Measurements from ENCODE around the gene USP48.

The USP48 gene

GRCh38 chr1:21734526-21734925, 48.4 kb downstream of the USP48 start:
- no peak for TF ChIP-seq CEBPB (IDR thresholded peaks at IDR 0.05)
- TF ChIP-seq FOXM1 (IDR thresholded peaks at IDR 0.05; ENCODE audit: borderline replicate concordance, low read depth): no peak
- TF ChIP-seq ZBTB7A (IDR thresholded peaks at IDR 0.05; ENCODE audit: low read depth): no peak
- TF ChIP-seq USF1 (IDR thresholded peaks at IDR 0.05): no peak
- TF ChIP-seq CREB1 (IDR thresholded peaks at IDR 0.05; ENCODE audit: low read depth): no peak
- no peak for TF ChIP-seq NFIC (IDR thresholded peaks at IDR 0.05)
- TF ChIP-seq YY1 (IDR thresholded peaks at IDR 0.05; ENCODE audit: low read depth): no peak
- no peak for TF ChIP-seq TCF12 (IDR thresholded peaks at IDR 0.05; ENCODE audit: low read depth)
- TF ChIP-seq TAF1 (IDR thresholded peaks at IDR 0.05; ENCODE audit: low read depth): no peak
- no peak for TF ChIP-seq RAD21 (IDR thresholded peaks at IDR 0.05; ENCODE audit: low read depth)
- TF ChIP-seq EP300 (IDR thresholded peaks at IDR 0.05; ENCODE audit: borderline replicate concordance): no peak
- TF ChIP-seq EGR1 (IDR thresholded peaks at IDR 0.05): no peak
- TF ChIP-seq TEAD4 (IDR thresholded peaks at IDR 0.05): no peak
- TF ChIP-seq MAX (IDR thresholded peaks at IDR 0.05): no peak

- TF ChIP-seq TEAD4 (IDR thresholded peaks at IDR 0.05): no peak
- no peak for TF ChIP-seq REST (IDR thresholded peaks at IDR 0.05; ENCODE audit: low read depth)
- no peak for TF ChIP-seq EGR1 (IDR thresholded peaks at IDR 0.05)
Measured at GRCh38 chr1:21732664-21733063, 50.3 kb downstream of the USP48 start.

- TF ChIP-seq FOXM1 (IDR thresholded peaks at IDR 0.05; ENCODE audit: borderline replicate concordance, low read depth) (no peak), CEBPB (IDR thresholded peaks at IDR 0.05) (no peak), RAD21 (IDR thresholded peaks at IDR 0.05; ENCODE audit: low read depth) (no peak), EGR1 (IDR thresholded peaks at IDR 0.05) (no peak), ZBTB7A (IDR thresholded peaks at IDR 0.05; ENCODE audit: low read depth) (no peak), TCF12 (IDR thresholded peaks at IDR 0.05; ENCODE audit: low read depth) (no peak)
Measured at GRCh38 chr1:21725748-21726392, 57.1 kb downstream of the USP48 start.

- TF ChIP-seq EGR1 (IDR thresholded peaks at IDR 0.05) (no peak), TCF12 (IDR thresholded peaks at IDR 0.05; ENCODE audit: low read depth) (no peak), EP300 (IDR thresholded peaks at IDR 0.05; ENCODE audit: borderline replicate concordance) (no peak), USF1 (IDR thresholded peaks at IDR 0.05) (no peak), RAD21 (IDR thresholded peaks at IDR 0.05; ENCODE audit: low read depth) (no peak), TEAD4 (IDR thresholded peaks at IDR 0.05) (no peak), REST (IDR thresholded peaks at IDR 0.05; ENCODE audit: low read depth) (no peak), FOXM1 (IDR thresholded peaks at IDR 0.05; ENCODE audit: borderline replicate concordance, low read depth) (no peak), ZBTB7A (IDR thresholded peaks at IDR 0.05; ENCODE audit: low read depth) (no peak), TAF1 (IDR thresholded peaks at IDR 0.05; ENCODE audit: low read depth) (no peak), YY1 (IDR thresholded peaks at IDR 0.05; ENCODE audit: low read depth) (no peak), CEBPB (IDR thresholded peaks at IDR 0.05) (no peak), CREB1 (IDR thresholded peaks at IDR 0.05; ENCODE audit: low read depth) (no peak)
Measured at GRCh38 chr1:21724570-21724969, 58.4 kb downstream of the USP48 start.

- no peak for TF ChIP-seq REST (IDR thresholded peaks at IDR 0.05; ENCODE audit: low read depth)
Measured at GRCh38 chr1:21724098-21724497, 58.9 kb downstream of the USP48 start.

All from Ishikawa (cell line).